Transverse colon (tissue), 4 donors: Measurements from ENCODE around the gene MED15. TPM values are rescaled to one million over a fixed set of nuclear protein-coding genes. Genes with fewer than 3 reads are reported as not detected.
"Not testable (repeated sequence)": the region's sequence is repeated elsewhere in the genome, so short reads cannot be mapped to it uniquely, and the experiment has no call there.

Source experiments
- DNase-seq: peaks from one replicate; pipeline ENCODE4 v3.0.0-alpha.2; 2019
- H3K27ac ChIP-seq, 4 donors: fragments of 200-600 bp; sonication (generic); 2 replicates each; pipeline ENCODE4 v1.5.1; 2016 to 2018; ENCODE audit warnings: inconsistent platforms in 4 of 4
- H3K27me3 ChIP-seq: fragments of 200-600 bp; sonication (generic); 2 replicates; pipeline ENCODE4 v1.5.1; 2017; ENCODE audit warnings: inconsistent platforms
- H3K36me3 ChIP-seq, 4 donors: fragments of 200-600 bp; sonication (generic); 2 replicates each; pipeline ENCODE4 v1.5.1; 2017 to 2019; ENCODE audit warnings: inconsistent platforms in 4 of 4
- H3K4me1 ChIP-seq, 4 donors: fragments of 200-600 bp; sonication (generic); 2 replicates each; pipeline ENCODE4 v1.5.1; 2017 to 2020; ENCODE audit warnings: inconsistent platforms in 4 of 4
- H3K4me3 ChIP-seq, 4 donors: fragments of 200-600 bp; sonication (generic); 1 replicate in 1 of 4; 2 replicates in 3 of 4; pipeline versions ENCODE4 v1.5.1 to v1.6.1; 2017 to 2019; ENCODE audit warnings: inconsistent platforms in 4 of 4
- H3K9me3 ChIP-seq, 2 donors: fragments of 200-600 bp; sonication (generic); 2 replicates each; pipeline ENCODE4 v1.5.1; 2017 to 2019; ENCODE audit warnings: inconsistent platforms in 2 of 2
- EP300 ChIP-seq: sonication (generic); formaldehyde crosslinking; IDR thresholded peaks from one replicate; pipeline ENCODE4 v1.6.1; 2017; ENCODE audit warnings: antibody characterized with exemption, low read depth
- POLR2A ChIP-seq: fragments of 450-650 bp; IDR thresholded peaks from one replicate; pipeline ENCODE4 v1.6.1; 2016; ENCODE audit warnings: antibody characterized with exemption, mild to moderate bottlenecking, moderate library complexity
- POLR2AphosphoS5 ChIP-seq, 3 donors: sonication (generic); formaldehyde crosslinking; IDR thresholded peaks; one replicate each; pipeline ENCODE4 v1.6.1; 2016; ENCODE audit warnings: antibody characterized with exemption in 3 of 3
- WGBS, 2 donors: methylation state at CpG; one replicate each; pipeline ENCODE4 v1.1.5; 2018; ENCODE audit warnings: low coverage in 1 of 2; 5-methylcytosine and 5-hydroxymethylcytosine counted together
- in situ Hi-C, 4 donors: fragments of 200-750 bp; cut with MboI; loops; one replicate each; pipeline versions ENCODE4 v1.15.0 to v1.15.1; 2017; ENCODE audit warnings: low sequenced_read_pairs in 3 of 4, low pct_ligation_motif_present in 1 of 4, low pct_unique_long_range_greater_than_20kb in 1 of 4
- intact Hi-C: fragments of 100-400 bp; cut with DNase I; formaldehyde crosslinking; loops from one replicate; pipeline ENCODE4 v1.15.1; 2023; ENCODE audit warnings: low total_unique reads
- total RNA-seq, 4 donors: library from RNA; depleted of rRNA; stranded (reverse); fragments of >200 nt; gene quantifications; one replicate each; pipeline ENCODE4 v1.1.0, GENCODE V29; 2016
- TF ChIP-seq, protein P1 (sequence below), 5 experiments: fragments of 200-600 bp in 3 of 5; fragments of 450-650 bp in 2 of 5; sonication (generic) in 3 of 5; IDR thresholded peaks; 1 replicate in 2 of 5; 2 replicates in 3 of 5; pipeline ENCODE4 v1.5.1; 2016 to 2017; ENCODE audit warnings: antibody characterized with exemption in 5 of 5, inconsistent platforms in 3 of 5, mild to moderate bottlenecking in 2 of 5, moderate library complexity in 1 of 5

Gene MED15
- total RNA-seq, 4 donors from 2014 or later, result 70.3 to 211 (median 116) TPM

DNA sequence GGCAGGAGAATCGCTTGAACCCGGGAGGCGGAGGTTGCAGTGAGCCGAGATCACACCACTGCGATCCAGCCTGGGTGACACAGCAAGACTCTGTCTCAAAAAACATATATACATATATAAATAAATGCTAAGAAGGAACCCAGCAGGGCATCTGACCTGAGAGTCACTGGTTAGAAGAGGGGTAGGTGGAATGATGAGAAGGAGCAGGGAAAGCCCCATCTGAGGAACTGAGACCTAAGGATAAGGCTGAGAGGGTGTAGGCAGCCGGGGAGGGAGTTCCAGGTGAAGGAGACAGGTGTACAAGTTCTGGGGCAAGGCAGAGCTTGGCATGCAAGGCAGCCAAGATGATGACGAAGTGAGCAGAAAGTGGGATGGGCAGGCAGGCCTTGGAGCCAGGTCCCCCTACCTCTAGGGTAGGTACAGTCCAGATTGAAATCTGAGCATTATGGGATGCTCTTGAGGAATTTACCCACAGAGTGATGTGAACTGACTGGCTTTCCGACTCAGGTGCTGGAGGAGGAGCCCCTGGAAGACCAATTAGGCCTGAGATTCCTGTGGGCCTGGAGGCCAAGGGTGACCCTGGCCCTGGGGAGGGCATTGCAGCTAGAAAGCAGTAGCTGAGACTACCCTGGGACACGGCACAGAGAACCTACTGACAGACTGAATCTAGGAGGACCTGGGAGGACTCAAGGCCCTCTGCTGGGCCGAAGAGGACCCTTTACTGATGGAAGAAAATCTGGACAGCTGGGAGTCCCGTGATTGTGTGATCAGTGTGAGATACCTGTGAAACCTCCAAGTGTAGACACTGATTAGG lies 34.6 kb upstream of the MED15 start:
- no peaks in the 10 kb centered on the region for H3K36me3 ChIP-seq
- no peaks in the 10 kb centered on the region for H3K27me3 ChIP-seq
- no peaks in the 10 kb centered on the region for H3K9me3 ChIP-seq
- H3K4me1 ChIP-seq, result no peaks in the 10 kb centered on the region
- no peak overlapping the region for H3K27ac ChIP-seq
- 95 to 100% methylated on average over 1 to 11 of the region's 11 CpGs for WGBS, 2 donors
- intact Hi-C loops (no loop called here), in situ Hi-C loops (no loop called here)
- TF ChIP-seq POLR2AphosphoS5 (IDR thresholded peaks at IDR 0.05) (no peak), EP300 (no peak), POLR2A (no peak)
- TF ChIP-seq, protein P1, sequence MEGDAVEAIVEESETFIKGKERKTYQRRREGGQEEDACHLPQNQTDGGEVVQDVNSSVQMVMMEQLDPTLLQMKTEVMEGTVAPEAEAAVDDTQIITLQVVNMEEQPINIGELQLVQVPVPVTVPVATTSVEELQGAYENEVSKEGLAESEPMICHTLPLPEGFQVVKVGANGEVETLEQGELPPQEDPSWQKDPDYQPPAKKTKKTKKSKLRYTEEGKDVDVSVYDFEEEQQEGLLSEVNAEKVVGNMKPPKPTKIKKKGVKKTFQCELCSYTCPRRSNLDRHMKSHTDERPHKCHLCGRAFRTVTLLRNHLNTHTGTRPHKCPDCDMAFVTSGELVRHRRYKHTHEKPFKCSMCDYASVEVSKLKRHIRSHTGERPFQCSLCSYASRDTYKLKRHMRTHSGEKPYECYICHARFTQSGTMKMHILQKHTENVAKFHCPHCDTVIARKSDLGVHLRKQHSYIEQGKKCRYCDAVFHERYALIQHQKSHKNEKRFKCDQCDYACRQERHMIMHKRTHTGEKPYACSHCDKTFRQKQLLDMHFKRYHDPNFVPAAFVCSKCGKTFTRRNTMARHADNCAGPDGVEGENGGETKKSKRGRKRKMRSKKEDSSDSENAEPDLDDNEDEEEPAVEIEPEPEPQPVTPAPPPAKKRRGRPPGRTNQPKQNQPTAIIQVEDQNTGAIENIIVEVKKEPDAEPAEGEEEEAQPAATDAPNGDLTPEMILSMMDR (IDR thresholded peaks at IDR 0.05), result no peak
- no peak overlapping the region for H3K4me3 ChIP-seq
- DNase-seq, result no peak

DNA sequence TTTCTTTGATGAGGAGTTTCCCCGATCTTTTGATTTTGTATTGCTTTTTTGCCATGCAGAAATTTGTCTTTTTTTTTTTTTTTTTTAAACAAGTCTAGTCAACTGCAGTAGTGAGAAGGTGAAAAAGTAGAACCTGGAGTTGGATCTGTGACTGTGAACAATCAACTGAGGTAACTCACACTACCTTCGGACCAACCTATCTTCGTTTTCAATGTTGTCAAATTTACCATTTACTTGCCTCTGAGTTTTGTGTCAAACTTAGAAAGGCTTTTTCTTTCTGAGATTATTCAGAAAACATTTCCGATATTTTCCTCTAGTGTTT lies 32.3 kb upstream of the MED15 start:
- Histone ChIP-seq H3K9me3 (no peaks in the 10 kb centered on the region), H3K27ac (no peak overlapping the region), H3K4me1 (no peaks in the 10 kb centered on the region), H3K27me3 (no peaks in the 10 kb centered on the region), H3K36me3 (no peaks in the 10 kb centered on the region), H3K4me3 (no peak overlapping the region)
- TF ChIP-seq POLR2AphosphoS5 (IDR thresholded peaks at IDR 0.05) (no peak), EP300 (no peak), POLR2A (no peak)
- TF ChIP-seq, protein P1 (IDR thresholded peaks at IDR 0.05), result no peak
- in situ Hi-C loops, result no loop called here
- DNase-seq, result no peak
- intact Hi-C loops, result no loop called here
- 90 to 95% methylated on average over 4 of the region's 4 CpGs for WGBS, 2 donors

DNA sequence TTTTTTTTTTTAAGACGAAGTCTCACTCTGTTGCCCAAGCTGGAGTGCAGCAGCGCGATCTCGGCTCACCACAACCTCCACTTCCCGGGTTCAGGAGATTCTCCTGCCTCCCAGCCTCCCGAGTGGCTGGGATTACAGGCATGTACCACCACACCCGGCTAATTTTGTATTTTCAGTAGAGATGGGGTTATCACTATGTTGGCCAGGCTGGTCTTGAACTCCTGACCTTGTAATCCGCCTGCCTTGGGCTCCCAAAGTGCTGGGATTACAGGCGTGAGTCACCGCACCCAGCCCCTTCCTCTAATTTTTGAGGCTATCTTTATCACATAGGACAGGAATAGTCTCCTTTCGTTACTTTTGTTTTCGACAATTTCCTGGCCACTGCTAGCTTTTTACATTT lies 31.8 kb upstream of the MED15 start:
- not testable (repeated sequence) for DNase-seq

DNA sequence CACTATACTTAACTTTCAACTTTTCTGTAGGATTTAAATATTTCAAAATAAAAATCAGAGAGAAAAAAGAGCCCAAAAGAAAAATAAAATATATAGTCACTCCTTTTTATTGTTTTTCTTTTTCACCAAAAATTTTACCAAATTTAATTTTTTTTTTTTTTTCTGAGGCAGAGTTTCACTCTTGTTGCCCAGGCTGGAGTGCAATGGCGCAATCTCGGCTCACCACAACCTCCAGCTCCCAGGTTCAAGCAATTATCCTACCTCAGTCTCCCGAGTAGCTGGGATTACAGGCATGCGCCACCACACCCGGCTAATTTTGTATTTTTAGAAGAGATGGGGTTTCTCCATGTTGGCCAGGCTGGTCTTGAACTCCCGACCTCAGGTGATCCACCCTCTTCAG lies 29.4 kb upstream of the MED15 start:
- in situ Hi-C loops, H3K9me3 ChIP-seq, H3K27me3 ChIP-seq, H3K36me3 ChIP-seq, H3K4me1 ChIP-seq, DNase-seq, H3K4me3 ChIP-seq, intact Hi-C loops, H3K27ac ChIP-seq: not testable (repeated sequence)
- WGBS, 2 donors, result 91 to 100% methylated on average over 1 to 6 of the region's 6 CpGs

More for the DNA sequence above, 31.8 kb upstream of the MED15 start:
- H3K27ac ChIP-seq, in situ Hi-C loops, intact Hi-C loops, H3K4me1 ChIP-seq, H3K9me3 ChIP-seq, H3K27me3 ChIP-seq, H3K4me3 ChIP-seq, H3K36me3 ChIP-seq: not testable (repeated sequence)
- 91 to 94% methylated on average over 10 to 12 of the region's 12 CpGs for WGBS, 2 donors

GRCh38 chr22:20479612-20480196 lies 27.7 kb upstream of the MED15 start:
- no peaks in the 10 kb centered on the region for H3K4me1 ChIP-seq
- H3K27ac ChIP-seq, result no peak overlapping the region
- no peak for DNase-seq
- H3K36me3 ChIP-seq, result no peaks in the 10 kb centered on the region
- intact Hi-C loops, result no loop called here
- no peaks in the 10 kb centered on the region for H3K27me3 ChIP-seq
- no peaks in the 10 kb centered on the region for H3K9me3 ChIP-seq
- TF ChIP-seq POLR2A (no peak), EP300 (no peak), POLR2AphosphoS5 (IDR thresholded peaks at IDR 0.05) (no peak)
- TF ChIP-seq, protein P1 (IDR thresholded peaks at IDR 0.05), result no peak
- WGBS, 2 donors, result 89 to 100% methylated on average over 1 of the region's 1 CpG
- in situ Hi-C loops, result no loop called here
- H3K4me3 ChIP-seq, result no peak overlapping the region

- H3K36me3 ChIP-seq, H3K4me1 ChIP-seq, in situ Hi-C loops, H3K4me3 ChIP-seq, H3K27me3 ChIP-seq, intact Hi-C loops, DNase-seq, H3K27ac ChIP-seq, H3K9me3 ChIP-seq: not testable (repeated sequence)
- WGBS, 2 donors, result 96% methylated on average over 7 of the region's 7 CpGs; no CpG with 5 or more reads in 1 of the 2 donors
Observed at GRCh38 chr22:20483143-20483506, 24.3 kb upstream of the MED15 start.
